ENCODE data around the gene TMEM235. TPM values are rescaled to one million over a fixed set of nuclear protein-coding genes. Genes with fewer than 3 reads are reported as not detected.
"Not testable (repeated sequence)": the region's sequence is repeated elsewhere in the genome, so short reads cannot be mapped to it uniquely, and the experiment has no call there.

Gene TMEM235
- total RNA-seq, 1 donor from 2014 or later = under 0.01 TPM

- no peak for DNase-seq (ENCODE audit: low read depth in 2 of 2)
These were observed 6.1 kb downstream of the TMEM235 start for GRCh38 chr17:78237401-78238012.

GRCh38 chr17:78238823-78239488, 7.5 kb downstream of the TMEM235 start:
- no peak for DNase-seq (ENCODE audit: low read depth in 2 of 2)

- DNase-seq (ENCODE audit: low read depth in 2 of 2) = no peak
These were observed 8.1 kb downstream of the TMEM235 start for GRCh38 chr17:78239489-78239931.

- no peak for DNase-seq (ENCODE audit: low read depth in 2 of 2)
These were observed 8.7 kb downstream of the TMEM235 start for GRCh38 chr17:78240012-78240655.

GRCh38 chr17:78240839-78241238, 9.4 kb downstream of the TMEM235 start:
- DNase-seq (ENCODE audit: low read depth in 2 of 2) = no peak

- peak in 1 of 2 donors; percentile 64 for DNase-seq (ENCODE audit: low read depth in 2 of 2)
These were observed 10.0 kb downstream of the TMEM235 start for GRCh38 chr17:78241277-78242023.

GRCh38 chr17:78242024-78242742, 10.8 kb downstream of the TMEM235 start:
- no peak for DNase-seq (ENCODE audit: low read depth in 2 of 2)

GRCh38 chr17:78247304-78247703, 15.9 kb downstream of the TMEM235 start:
- DNase-seq (ENCODE audit: low read depth in 2 of 2) = no peak

- DNase-seq (ENCODE audit: low read depth in 2 of 2) = peak; percentile 48 to 81
These were observed 16.9 kb downstream of the TMEM235 start for GRCh38 chr17:78248051-78248914.

GRCh38 chr17:78249074-78249817, 17.8 kb downstream of the TMEM235 start:
- no peak for DNase-seq (ENCODE audit: low read depth in 2 of 2)

- no peak for DNase-seq (ENCODE audit: low read depth in 2 of 2)
These were observed 18.7 kb downstream of the TMEM235 start for GRCh38 chr17:78249818-78250806.

GRCh38 chr17:78250891-78251772, 19.7 kb downstream of the TMEM235 start:
- DNase-seq (ENCODE audit: low read depth in 2 of 2) = peak; percentile 70 to 87

GRCh38 chr17:78251773-78252103, 20.3 kb downstream of the TMEM235 start:
- DNase-seq (ENCODE audit: low read depth in 2 of 2) = no peak

- no peak for DNase-seq (ENCODE audit: low read depth in 2 of 2)
These were observed 20.7 kb downstream of the TMEM235 start for GRCh38 chr17:78252111-78252634.

GRCh38 chr17:78252701-78253635, 21.5 kb downstream of the TMEM235 start:
- DNase-seq (ENCODE audit: low read depth in 2 of 2) = no peak

- not testable (repeated sequence) for DNase-seq (ENCODE audit: low read depth in 2 of 2)
These were observed 22.2 kb downstream of the TMEM235 start for GRCh38 chr17:78253636-78253945.

Data from dermis microvascular lymphatic vessel endothelial cell (primary cell).